ENCODE measurements around the gene HSD17B1.

HSD17B1 gene

GRCh38 chr17:42566883-42567573 lies 14.3 kb downstream of the HSD17B1 start, which contains the start of gene MLX:
Gene MLX (plus strand): TSS chr17:42567100. CDS start chr17:42567125, 25 bp downstream.
- DNase-seq (ENCODE audit: low read depth) = peak; percentile 56

GRCh38 chr17:42568341-42569111 lies 15.8 kb downstream of the HSD17B1 start:
- no peak for DNase-seq (ENCODE audit: low read depth)

- DNase-seq (ENCODE audit: low read depth) = no peak
Measured at GRCh38 chr17:42571435-42572225, 18.9 kb downstream of the HSD17B1 start.

GRCh38 chr17:42573095-42573494 lies 20.4 kb downstream of the HSD17B1 start:
- DNase-seq (ENCODE audit: low read depth) = no peak

- DNase-seq (ENCODE audit: low read depth) = no peak
Measured at GRCh38 chr17:42574463-42574862, 21.7 kb downstream of the HSD17B1 start.

GRCh38 chr17:42577140-42577531 lies 24.4 kb downstream of the HSD17B1 start:
- DNase-seq (ENCODE audit: low read depth) = no peak

- peak; percentile 73 for DNase-seq (ENCODE audit: low read depth)
Measured at GRCh38 chr17:42577532-42578281, 25.0 kb downstream of the HSD17B1 start, which contains the start of gene PSMC3IP. Gene PSMC3IP (minus strand): TSS chr17:42577729. CDS start chr17:42577686, 43 bp downstream.

- DNase-seq (ENCODE audit: low read depth) = no peak
Measured at GRCh38 chr17:42578282-42578869, 25.7 kb downstream of the HSD17B1 start.

- no peak for DNase-seq (ENCODE audit: low read depth)
Measured at GRCh38 chr17:42579794-42580551, 27.2 kb downstream of the HSD17B1 start.

- no peak for DNase-seq (ENCODE audit: low read depth)
Measured at GRCh38 chr17:42581744-42582270, 29.1 kb downstream of the HSD17B1 start.

GRCh38 chr17:42584880-42585279 lies 32.2 kb downstream of the HSD17B1 start:
- DNase-seq (ENCODE audit: low read depth) = no peak

- DNase-seq (ENCODE audit: low read depth) = no peak
Measured at GRCh38 chr17:42585353-42585752, 32.6 kb downstream of the HSD17B1 start.

- DNase-seq (ENCODE audit: low read depth) = no peak
Measured at GRCh38 chr17:42586514-42587230, 33.9 kb downstream of the HSD17B1 start.

- DNase-seq (ENCODE audit: low read depth) = no peak
Measured at GRCh38 chr17:42590886-42591285, 38.2 kb downstream of the HSD17B1 start.

- DNase-seq (ENCODE audit: low read depth) = no peak
Measured at GRCh38 chr17:42591411-42591810, 38.7 kb downstream of the HSD17B1 start.

GRCh38 chr17:42596386-42596785 lies 43.7 kb downstream of the HSD17B1 start:
- DNase-seq (ENCODE audit: low read depth) = no peak

GRCh38 chr17:42598905-42599304 lies 46.2 kb downstream of the HSD17B1 start:
- DNase-seq (ENCODE audit: low read depth) = no peak

GRCh38 chr17:42603318-42603717 lies 50.6 kb downstream of the HSD17B1 start:
- no peak for DNase-seq (ENCODE audit: low read depth)

Measured in HS-5 (cell line).